ENCODE data around the gene NOP16.

The NOP16 gene

GRCh38 chr5:176355400-176356178 is 32.8 kb downstream of the NOP16 start:
- DNase-seq = no peak

GRCh38 chr5:176353533-176353932 is 34.9 kb downstream of the NOP16 start:
- DNase-seq = no peak

GRCh38 chr5:176352116-176352878 is 36.1 kb downstream of the NOP16 start:
- DNase-seq = no peak

GRCh38 chr5:176350416-176350815 is 38.0 kb downstream of the NOP16 start:
- DNase-seq = no peak

DNA sequence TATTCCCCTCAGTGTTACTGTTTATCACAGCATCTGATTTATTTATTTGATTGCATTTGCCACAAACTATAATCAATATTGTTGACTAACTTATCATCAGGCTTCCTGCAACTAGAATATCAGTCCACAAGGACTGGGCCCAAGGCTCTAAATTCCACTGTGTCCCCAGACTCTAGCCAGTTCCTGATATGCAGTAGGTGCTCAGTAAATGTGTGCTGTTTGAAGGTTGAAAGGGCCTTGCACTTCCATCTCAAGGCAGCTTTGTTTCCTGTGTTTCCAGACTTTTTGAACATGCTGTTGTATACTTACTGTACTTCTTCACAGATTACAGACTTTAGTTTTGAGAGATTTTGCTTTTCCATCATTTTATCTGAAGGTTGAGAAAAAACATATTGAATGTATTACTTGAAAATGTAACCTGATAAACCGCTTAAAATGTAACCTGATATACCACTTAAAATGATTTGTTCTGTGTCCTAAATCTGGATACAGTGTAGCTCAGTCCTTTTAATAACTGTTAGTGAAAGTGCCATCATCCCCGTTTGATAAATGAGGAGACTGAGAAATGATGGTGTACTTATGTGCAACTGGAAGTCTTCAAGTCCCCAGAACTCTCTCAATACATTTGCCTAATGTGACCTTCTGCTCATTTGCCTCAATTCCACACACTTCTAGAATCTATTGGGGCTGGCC is 45.5 kb downstream of the NOP16 start:
- no peak for DNase-seq

GRCh38 chr5:176342158-176342483 is 46.3 kb downstream of the NOP16 start:
- DNase-seq = no peak

GRCh38 chr5:176341325-176342157 is 46.9 kb downstream of the NOP16 start:
- no peak for DNase-seq

DNA sequence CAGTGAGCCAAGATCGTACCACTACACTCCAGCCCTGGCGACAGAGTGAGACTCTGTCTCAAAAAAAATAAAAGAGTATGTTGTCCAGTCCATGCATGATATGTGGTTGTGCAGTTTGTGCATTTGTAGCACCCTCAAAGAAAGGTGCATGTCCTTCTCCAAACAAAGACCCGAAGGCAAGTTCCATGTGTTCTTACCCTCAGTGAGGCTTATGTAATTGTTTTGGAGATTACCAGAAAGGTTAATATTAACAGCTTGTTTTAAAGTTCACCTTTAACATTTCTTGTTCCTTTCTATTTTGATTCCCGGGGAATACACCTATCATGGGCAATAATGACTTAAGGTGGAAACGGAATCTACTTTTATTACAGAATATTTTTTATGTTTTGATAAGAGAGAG is 49.1 kb downstream of the NOP16 start:
- no peak for DNase-seq

DNA sequence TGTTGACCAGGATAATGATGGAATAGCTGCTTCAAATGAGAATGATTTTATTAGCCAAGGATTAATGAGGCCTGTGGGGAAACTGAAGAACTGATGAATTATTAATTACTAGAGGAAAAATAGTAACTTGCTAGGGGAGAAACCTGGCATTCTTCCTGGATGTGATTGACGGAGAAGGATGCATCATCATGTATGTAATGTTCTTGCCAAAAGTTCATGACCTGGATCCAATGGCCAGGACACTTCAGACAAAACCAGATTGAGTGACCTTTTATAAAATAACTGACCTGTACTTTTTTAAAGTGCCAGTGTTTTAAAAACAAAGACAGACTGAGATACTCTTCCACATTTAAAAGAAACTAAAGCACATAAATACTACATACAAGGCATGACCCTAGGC is 50.5 kb downstream of the NOP16 start:
- DNase-seq = no peak

- DNase-seq = no peak
These were observed 54.2 kb downstream of the NOP16 start for GRCh38 chr5:176334031-176334770.
